ENCODE results near the gene STARD9.

The STARD9 gene

GRCh38 chr15:42650208-42651066 is 75.0 kb downstream of the STARD9 start:
- no peak overlapping the region for H3K4me3 ChIP-seq (ENCODE audit: low read depth, low read length)
- H3K27ac ChIP-seq = no peak overlapping the region
- no peak overlapping the region for H2AFZ ChIP-seq
- no peaks in the 10 kb centered on the region for H3K9me3 ChIP-seq (ENCODE audit: control insufficient read depth, low read length)
- H3K4me2 ChIP-seq (ENCODE audit: low read length) = no peak overlapping the region
- H3K9ac ChIP-seq = no peak overlapping the region
- H3K4me1 ChIP-seq = peaks cover 3% of the 10 kb centered on the region
- peak; percentile 58 for TF ChIP-seq CTCF (IDR thresholded peaks at IDR 0.05)
- no peaks in the 10 kb centered on the region for H3K36me3 ChIP-seq (ENCODE audit: control insufficient read depth, insufficient read depth, low read length)
- no peaks in the 10 kb centered on the region for H3K79me2 ChIP-seq
- no peaks in the 10 kb centered on the region for H3K27me3 ChIP-seq (ENCODE audit: control insufficient read depth, insufficient read depth, low read length)

- H3K9ac ChIP-seq = no peak overlapping the region
- no peak for TF ChIP-seq CTCF (IDR thresholded peaks at IDR 0.05)
- no peaks in the 10 kb centered on the region for H3K4me1 ChIP-seq
- no peaks in the 10 kb centered on the region for H3K79me2 ChIP-seq
- H3K27me3 ChIP-seq (ENCODE audit: control insufficient read depth, insufficient read depth, low read length) = no peaks in the 10 kb centered on the region
- no peak overlapping the region for H3K27ac ChIP-seq
- no peaks in the 10 kb centered on the region for H3K9me3 ChIP-seq (ENCODE audit: control insufficient read depth, low read length)
- H3K4me3 ChIP-seq (ENCODE audit: low read depth, low read length) = no peak overlapping the region
- H3K4me2 ChIP-seq (ENCODE audit: low read length) = no peak overlapping the region
- no peaks in the 10 kb centered on the region for H3K36me3 ChIP-seq (ENCODE audit: control insufficient read depth, insufficient read depth, low read length)
- H2AFZ ChIP-seq = no peak overlapping the region
These were observed 90.4 kb downstream of the STARD9 start for GRCh38 chr15:42665827-42666226.

- Histone ChIP-seq H3K9me3 (ENCODE audit: control insufficient read depth, low read length) (no peaks in the 10 kb centered on the region), H3K4me2 (ENCODE audit: low read length) (no peak overlapping the region), H3K9ac (no peak overlapping the region), H3K4me3 (ENCODE audit: low read depth, low read length) (no peak overlapping the region), H2AFZ (no peak overlapping the region), H3K27ac (no peak overlapping the region), H3K36me3 (ENCODE audit: control insufficient read depth, insufficient read depth, low read length) (no peaks in the 10 kb centered on the region), H3K4me1 (no peaks in the 10 kb centered on the region), H3K27me3 (ENCODE audit: control insufficient read depth, insufficient read depth, low read length) (no peaks in the 10 kb centered on the region), H3K79me2 (no peaks in the 10 kb centered on the region)
- no peak for TF ChIP-seq CTCF (IDR thresholded peaks at IDR 0.05)
These were observed 92.4 kb downstream of the STARD9 start for GRCh38 chr15:42667855-42668254.

GRCh38 chr15:42670451-42670850 is 95.0 kb downstream of the STARD9 start:
- TF ChIP-seq CTCF (IDR thresholded peaks at IDR 0.05) = no peak
- Histone ChIP-seq H3K36me3 (ENCODE audit: control insufficient read depth, insufficient read depth, low read length) (no peaks in the 10 kb centered on the region), H3K79me2 (no peaks in the 10 kb centered on the region), H3K9me3 (ENCODE audit: control insufficient read depth, low read length) (no peaks in the 10 kb centered on the region), H3K27ac (no peak overlapping the region), H3K4me1 (no peaks in the 10 kb centered on the region), H3K4me3 (ENCODE audit: low read depth, low read length) (no peak overlapping the region), H3K9ac (no peak overlapping the region), H3K27me3 (ENCODE audit: control insufficient read depth, insufficient read depth, low read length) (no peaks in the 10 kb centered on the region), H2AFZ (no peak overlapping the region), H3K4me2 (ENCODE audit: low read length) (no peak overlapping the region)

GRCh38 chr15:42672444-42672843 is 97.0 kb downstream of the STARD9 start:
- Histone ChIP-seq H2AFZ (no peak overlapping the region), H3K36me3 (ENCODE audit: control insufficient read depth, insufficient read depth, low read length) (no peaks in the 10 kb centered on the region), H3K27ac (no peak overlapping the region), H3K4me3 (ENCODE audit: low read depth, low read length) (no peak overlapping the region), H3K9me3 (ENCODE audit: control insufficient read depth, low read length) (no peaks in the 10 kb centered on the region), H3K27me3 (ENCODE audit: control insufficient read depth, insufficient read depth, low read length) (no peaks in the 10 kb centered on the region), H3K79me2 (no peaks in the 10 kb centered on the region), H3K4me1 (no peaks in the 10 kb centered on the region), H3K9ac (no peak overlapping the region), H3K4me2 (ENCODE audit: low read length) (no peak overlapping the region)
- TF ChIP-seq CTCF (IDR thresholded peaks at IDR 0.05) = no peak
